Osteoblast (primary cell): ENCODE results near the gene RUNX2. TPM values are rescaled to one million over a fixed set of nuclear protein-coding genes. Genes with fewer than 3 reads are reported as not detected.
"Not testable (repeated sequence)": the region's sequence is repeated elsewhere in the genome, so short reads cannot be mapped to it uniquely, and the experiment has no call there.

Source experiments
- DNase-seq: peaks from one replicate; pipeline ENCODE4 v3.0.0; 2011; ENCODE audit warnings: low spot score, mixed read lengths; ENCODE audit not compliant: insufficient read length; ENCODE audit errors: missing footprints
- H2AFZ ChIP-seq: 2 replicates; pipeline ENCODE4 v1.6.0; 2011; ENCODE audit warnings: mild to moderate bottlenecking, low read length
- H3K27ac ChIP-seq: 2 replicates; pipeline ENCODE4 v1.5.1; 2011; ENCODE audit warnings: mild to moderate bottlenecking, low read depth, low read length, moderate library complexity
- H3K27me3 ChIP-seq: 2 replicates; pipeline ENCODE4 v1.6.0; 2012; ENCODE audit warnings: mild to moderate bottlenecking, control low read depth, inconsistent platforms, low read length, moderate library complexity; ENCODE audit not compliant: insufficient read depth
- H3K36me3 ChIP-seq: 2 replicates; pipeline ENCODE4 v1.5.1; 2011; ENCODE audit warnings: mild to moderate bottlenecking, low read length, control low read depth, moderate library complexity; ENCODE audit not compliant: insufficient read depth
- H3K4me1 ChIP-seq: 2 replicates; pipeline ENCODE4 v1.5.1; 2011; ENCODE audit warnings: mild to moderate bottlenecking, low read length, control low read depth, moderate library complexity; ENCODE audit not compliant: insufficient read depth
- H3K4me2 ChIP-seq: 2 replicates; pipeline ENCODE4 v1.6.0; 2011; ENCODE audit warnings: mild to moderate bottlenecking, low read length; ENCODE audit not compliant: insufficient read depth
- H3K4me3 ChIP-seq: fragments of 200-600 bp; sonication (generic); 3 replicates; pipeline ENCODE4 v1.5.1; 2012; ENCODE audit warnings: mild to moderate bottlenecking, low read length, inconsistent platforms; ENCODE audit not compliant: insufficient read depth
- H3K79me2 ChIP-seq: 2 replicates; pipeline ENCODE4 v1.6.0; 2012; ENCODE audit warnings: mild to moderate bottlenecking, low read length, control low read depth, inconsistent platforms; ENCODE audit not compliant: insufficient read depth
- H3K9me3 ChIP-seq: 2 replicates; pipeline ENCODE4 v1.5.1; 2011; ENCODE audit warnings: low read depth, low read length, control low read depth
- H4K20me1 ChIP-seq: 2 replicates; pipeline ENCODE4 v1.6.0; 2012; ENCODE audit warnings: mild to moderate bottlenecking, low read length, control low read depth; ENCODE audit not compliant: insufficient read depth
- total RNA-seq: library from RNA; depleted of rRNA; stranded (reverse); fragments of >200 nt; gene quantifications from 2 replicates; pipeline ENCODE4 v1.2.3, GENCODE V29; 2012
- TF ChIP-seq, protein P1 (sequence below): IDR thresholded peaks from 2 replicates; pipeline ENCODE4 v1.5.1; 2011; ENCODE audit warnings: mild to moderate bottlenecking, low read depth, low read length, moderate library complexity; ENCODE audit errors: extremely low read depth

The RUNX2 gene
- total RNA-seq, 1 donor = 30.0 TPM

DNA sequence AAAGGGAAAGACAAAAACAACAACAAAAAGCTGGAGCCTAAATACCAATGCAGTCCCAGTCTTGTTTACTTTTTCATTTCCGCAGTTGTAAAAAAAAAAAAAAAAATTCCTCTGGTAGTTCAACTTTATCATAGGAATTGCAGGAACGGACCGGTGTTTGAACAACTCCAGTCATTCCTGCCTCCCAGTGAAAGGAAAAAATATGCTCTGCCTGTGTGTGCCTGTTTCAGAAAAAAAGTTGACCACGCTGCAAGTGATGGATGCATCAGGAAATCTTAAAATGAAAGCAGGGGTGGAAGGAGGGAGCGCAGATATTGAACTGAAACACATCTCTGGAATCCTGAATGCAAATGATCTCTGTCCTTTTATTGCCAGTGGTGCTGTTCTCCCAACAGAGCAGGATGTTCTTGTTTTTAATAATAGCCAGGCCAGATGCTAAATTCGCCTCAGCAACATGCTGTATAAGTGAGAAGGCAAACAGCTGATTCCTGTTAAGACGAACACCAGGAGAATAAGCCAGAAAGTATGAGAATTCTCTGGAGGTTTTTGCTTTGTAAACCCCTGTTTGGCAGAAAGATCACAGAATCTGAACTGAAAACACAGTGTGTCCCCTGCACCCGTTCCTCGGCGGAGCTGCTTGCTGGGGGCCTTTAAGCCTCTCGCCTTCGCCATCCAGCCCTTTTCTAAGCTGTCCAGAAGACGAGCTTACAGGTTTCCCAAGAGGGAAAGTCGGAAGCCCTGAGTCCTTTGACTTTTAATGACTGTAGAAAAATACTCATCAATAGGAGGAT is 228.0 kb downstream of the RUNX2 start:
- TF ChIP-seq, protein P1, sequence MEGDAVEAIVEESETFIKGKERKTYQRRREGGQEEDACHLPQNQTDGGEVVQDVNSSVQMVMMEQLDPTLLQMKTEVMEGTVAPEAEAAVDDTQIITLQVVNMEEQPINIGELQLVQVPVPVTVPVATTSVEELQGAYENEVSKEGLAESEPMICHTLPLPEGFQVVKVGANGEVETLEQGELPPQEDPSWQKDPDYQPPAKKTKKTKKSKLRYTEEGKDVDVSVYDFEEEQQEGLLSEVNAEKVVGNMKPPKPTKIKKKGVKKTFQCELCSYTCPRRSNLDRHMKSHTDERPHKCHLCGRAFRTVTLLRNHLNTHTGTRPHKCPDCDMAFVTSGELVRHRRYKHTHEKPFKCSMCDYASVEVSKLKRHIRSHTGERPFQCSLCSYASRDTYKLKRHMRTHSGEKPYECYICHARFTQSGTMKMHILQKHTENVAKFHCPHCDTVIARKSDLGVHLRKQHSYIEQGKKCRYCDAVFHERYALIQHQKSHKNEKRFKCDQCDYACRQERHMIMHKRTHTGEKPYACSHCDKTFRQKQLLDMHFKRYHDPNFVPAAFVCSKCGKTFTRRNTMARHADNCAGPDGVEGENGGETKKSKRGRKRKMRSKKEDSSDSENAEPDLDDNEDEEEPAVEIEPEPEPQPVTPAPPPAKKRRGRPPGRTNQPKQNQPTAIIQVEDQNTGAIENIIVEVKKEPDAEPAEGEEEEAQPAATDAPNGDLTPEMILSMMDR = no peak
- H3K4me3 ChIP-seq = peak overlapping the region; percentile 60
- peak overlapping the region; percentile 22 for H3K27ac ChIP-seq

DNA sequence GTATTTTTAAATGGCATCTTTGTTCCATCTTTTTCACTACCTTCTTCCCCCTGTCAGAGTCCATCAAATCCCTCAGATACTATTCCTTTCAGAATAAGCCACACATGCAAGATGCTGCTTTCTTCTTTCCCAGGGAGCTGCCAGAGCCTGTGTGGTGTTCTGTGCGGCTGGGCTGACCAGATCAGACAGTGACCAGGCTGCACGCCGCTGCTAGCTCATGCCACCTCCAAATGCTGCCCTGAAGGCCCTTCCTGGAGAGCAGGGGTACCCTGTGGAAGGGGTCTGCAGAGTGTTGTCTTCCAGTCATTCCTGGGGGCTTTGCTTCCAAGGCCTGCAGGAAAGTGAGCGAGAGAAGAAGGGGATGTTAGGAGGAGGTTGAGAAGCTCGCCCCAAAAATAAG is 228.7 kb downstream of the RUNX2 start:
- Histone ChIP-seq H3K27me3 (no peaks in the 10 kb centered on the region), H3K36me3 (no peaks in the 10 kb centered on the region), H4K20me1 (no peaks in the 10 kb centered on the region), H3K79me2 (no peaks in the 10 kb centered on the region), H3K9me3 (no peaks in the 10 kb centered on the region), H3K27ac (peak overlapping the region; percentile 22), H3K4me2 (peak overlapping the region; percentile 83), H3K4me1 (peaks cover 23% of the 10 kb centered on the region), H2AFZ (no peak overlapping the region), H3K4me3 (no peak overlapping the region)
- TF ChIP-seq, protein P1 = no peak
- DNase-seq = no peak

More for the DNA sequence above, 228.0 kb downstream of the RUNX2 start:
- Histone ChIP-seq H3K79me2 (no peaks in the 10 kb centered on the region), H3K4me1 (peaks cover 23% of the 10 kb centered on the region), H3K27me3 (no peaks in the 10 kb centered on the region), H3K4me2 (peak overlapping the region; percentile 83), H4K20me1 (no peaks in the 10 kb centered on the region), H3K36me3 (no peaks in the 10 kb centered on the region), H3K9me3 (no peaks in the 10 kb centered on the region), H2AFZ (peak overlapping the region; percentile 67)
- no peak for DNase-seq

DNA sequence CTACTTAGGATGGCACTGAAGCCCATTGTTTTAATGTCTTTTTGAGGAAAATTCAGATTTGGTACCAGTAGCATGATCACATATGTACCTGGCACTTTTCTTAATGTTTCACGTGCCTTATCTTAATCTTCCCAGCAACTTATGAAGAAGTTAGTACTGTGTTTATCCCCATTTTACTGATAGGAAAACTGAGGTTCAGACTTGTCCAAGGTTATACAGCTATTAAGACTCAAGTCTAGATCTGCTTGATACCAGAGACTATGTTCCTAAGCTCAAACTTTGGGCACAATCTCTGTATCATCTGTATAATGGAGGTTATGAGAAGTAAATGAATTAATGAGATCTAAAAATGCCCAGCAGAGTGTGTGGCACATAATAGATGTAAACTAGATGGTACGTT is 229.3 kb downstream of the RUNX2 start:
- Histone ChIP-seq H3K27me3 (no peaks in the 10 kb centered on the region), H3K9me3 (no peaks in the 10 kb centered on the region), H3K79me2 (no peaks in the 10 kb centered on the region), H2AFZ (no peak overlapping the region), H3K36me3 (no peaks in the 10 kb centered on the region), H3K4me1 (peaks cover 23% of the 10 kb centered on the region), H3K4me2 (no peak overlapping the region), H3K27ac (no peak overlapping the region), H4K20me1 (no peaks in the 10 kb centered on the region), H3K4me3 (no peak overlapping the region)
- TF ChIP-seq, protein P1 = no peak
- DNase-seq = no peak

DNA sequence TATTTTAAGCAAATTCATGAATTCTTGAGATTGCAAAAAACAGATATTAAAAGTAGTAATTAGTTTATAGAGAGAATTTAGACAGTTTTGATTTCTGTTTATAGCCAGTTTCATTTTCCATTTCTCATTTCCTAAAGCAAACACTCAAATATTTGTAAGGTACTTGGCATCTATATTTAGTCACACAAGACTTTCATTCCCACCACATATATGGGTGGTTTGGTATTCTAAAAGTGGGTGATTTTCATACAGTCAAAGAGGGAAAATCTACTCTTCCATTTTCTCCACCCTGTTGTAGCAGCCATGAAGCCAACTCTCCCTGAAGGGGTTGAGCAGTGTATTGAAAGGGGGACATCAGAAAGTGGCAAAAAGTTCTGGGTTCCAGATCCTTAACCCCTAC is 230.7 kb downstream of the RUNX2 start:
- TF ChIP-seq, protein P1 = no peak
- no peak overlapping the region for H2AFZ ChIP-seq
- peaks cover 20% of the 10 kb centered on the region for H3K4me1 ChIP-seq
- H3K4me2 ChIP-seq = no peak overlapping the region
- no peaks in the 10 kb centered on the region for H4K20me1 ChIP-seq
- H3K36me3 ChIP-seq = no peaks in the 10 kb centered on the region
- no peak overlapping the region for H3K4me3 ChIP-seq
- H3K27me3 ChIP-seq = no peaks in the 10 kb centered on the region
- no peak overlapping the region for H3K27ac ChIP-seq
- DNase-seq = no peak
- no peaks in the 10 kb centered on the region for H3K9me3 ChIP-seq
- no peaks in the 10 kb centered on the region for H3K79me2 ChIP-seq

DNA sequence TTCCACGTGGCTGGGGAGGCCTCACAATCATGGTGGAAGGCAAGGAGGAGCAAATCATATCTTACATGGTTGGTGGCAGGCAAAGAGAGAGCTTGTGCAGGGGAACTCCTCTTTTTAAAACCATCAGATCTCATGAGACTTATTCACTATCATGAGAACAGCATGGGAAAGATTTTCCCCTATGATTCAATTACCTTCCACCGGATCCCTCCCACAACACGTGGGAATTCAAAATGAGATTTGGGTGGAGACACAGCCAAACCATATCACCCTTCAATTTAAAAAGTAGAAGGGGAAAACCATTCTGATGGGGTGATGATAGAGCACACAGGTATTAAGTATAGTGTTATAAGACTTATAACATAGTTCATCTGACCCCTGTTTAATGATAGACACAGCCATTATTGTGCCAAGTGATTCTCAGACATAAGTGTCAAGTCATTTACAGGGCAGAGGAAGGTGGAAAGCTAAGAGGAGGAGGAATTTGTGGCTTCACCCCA is 232.2 kb downstream of the RUNX2 start:
- not testable (repeated sequence) for H3K27ac ChIP-seq, H2AFZ ChIP-seq, H3K27me3 ChIP-seq, H3K4me3 ChIP-seq, H4K20me1 ChIP-seq, H3K36me3 ChIP-seq, H3K9me3 ChIP-seq, H3K79me2 ChIP-seq, H3K4me1 ChIP-seq, DNase-seq, H3K4me2 ChIP-seq
